Fibroblast of mammary gland (primary cell): ENCODE data around the gene MYRIP.

ENCODE experiments used
- DNase-seq: peaks from one replicate; pipeline ENCODE4 v3.0.0-alpha.2; 2010; ENCODE audit warnings: low read depth
- H3K4me3 ChIP-seq: 2 replicates; pipeline ENCODE4 v1.5.1; 2011; ENCODE audit warnings: low read depth, mild to moderate bottlenecking, low read length, moderate library complexity; ENCODE audit not compliant: control insufficient read depth
- TF ChIP-seq, protein P1 (sequence below): conservative IDR thresholded peaks from 2 replicates; pipeline ENCODE4 v1.5.1; 2011; ENCODE audit warnings: low read depth, low read length, inconsistent platforms; ENCODE audit not compliant: control insufficient read depth, insufficient read depth

The MYRIP gene

DNA sequence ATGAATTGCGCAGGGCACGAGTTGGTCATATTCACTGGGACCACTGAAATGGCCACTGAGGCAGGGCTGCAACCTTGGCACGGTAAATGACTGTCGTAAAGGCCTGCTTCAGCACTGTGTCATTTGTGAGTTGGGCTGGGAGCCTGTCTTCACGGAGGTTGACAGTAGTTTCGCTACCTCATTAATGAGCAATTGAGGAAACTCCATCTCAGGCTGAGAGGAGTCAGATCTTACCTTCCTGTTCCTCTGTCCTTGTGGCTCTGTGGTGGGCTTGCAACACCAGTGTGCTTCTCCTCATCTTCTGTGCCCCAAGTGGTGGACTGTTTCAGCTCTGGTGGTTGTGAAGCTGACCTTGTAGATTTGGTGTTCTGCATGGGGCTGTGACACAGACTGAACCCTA lies 420.0 kb downstream of the MYRIP start:
- TF ChIP-seq, protein P1, sequence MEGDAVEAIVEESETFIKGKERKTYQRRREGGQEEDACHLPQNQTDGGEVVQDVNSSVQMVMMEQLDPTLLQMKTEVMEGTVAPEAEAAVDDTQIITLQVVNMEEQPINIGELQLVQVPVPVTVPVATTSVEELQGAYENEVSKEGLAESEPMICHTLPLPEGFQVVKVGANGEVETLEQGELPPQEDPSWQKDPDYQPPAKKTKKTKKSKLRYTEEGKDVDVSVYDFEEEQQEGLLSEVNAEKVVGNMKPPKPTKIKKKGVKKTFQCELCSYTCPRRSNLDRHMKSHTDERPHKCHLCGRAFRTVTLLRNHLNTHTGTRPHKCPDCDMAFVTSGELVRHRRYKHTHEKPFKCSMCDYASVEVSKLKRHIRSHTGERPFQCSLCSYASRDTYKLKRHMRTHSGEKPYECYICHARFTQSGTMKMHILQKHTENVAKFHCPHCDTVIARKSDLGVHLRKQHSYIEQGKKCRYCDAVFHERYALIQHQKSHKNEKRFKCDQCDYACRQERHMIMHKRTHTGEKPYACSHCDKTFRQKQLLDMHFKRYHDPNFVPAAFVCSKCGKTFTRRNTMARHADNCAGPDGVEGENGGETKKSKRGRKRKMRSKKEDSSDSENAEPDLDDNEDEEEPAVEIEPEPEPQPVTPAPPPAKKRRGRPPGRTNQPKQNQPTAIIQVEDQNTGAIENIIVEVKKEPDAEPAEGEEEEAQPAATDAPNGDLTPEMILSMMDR: no peak
- H3K4me3 ChIP-seq: no peak overlapping the region
- DNase-seq: no peak

DNA sequence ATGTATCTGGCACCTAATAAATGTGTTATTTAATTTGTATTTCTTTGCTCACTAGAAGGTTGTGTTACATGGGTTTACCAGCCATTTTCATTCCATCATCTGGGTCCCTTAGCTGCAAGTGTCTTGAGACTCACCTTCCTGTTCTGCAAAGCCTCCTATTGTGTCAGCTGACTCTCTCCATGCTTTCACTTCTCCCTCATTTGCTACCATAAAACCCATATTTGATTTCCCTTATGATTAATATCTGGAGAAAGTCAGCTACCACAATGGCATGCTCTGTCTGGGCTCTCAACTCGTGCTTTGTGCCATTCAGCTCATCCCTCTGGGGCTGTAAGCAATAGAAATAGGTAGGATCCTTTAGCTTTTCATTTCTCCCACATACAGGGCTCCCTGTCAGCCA lies 420.6 kb downstream of the MYRIP start:
- DNase-seq: no peak
- no peak overlapping the region for H3K4me3 ChIP-seq
- TF ChIP-seq, protein P1: no peak

DNA sequence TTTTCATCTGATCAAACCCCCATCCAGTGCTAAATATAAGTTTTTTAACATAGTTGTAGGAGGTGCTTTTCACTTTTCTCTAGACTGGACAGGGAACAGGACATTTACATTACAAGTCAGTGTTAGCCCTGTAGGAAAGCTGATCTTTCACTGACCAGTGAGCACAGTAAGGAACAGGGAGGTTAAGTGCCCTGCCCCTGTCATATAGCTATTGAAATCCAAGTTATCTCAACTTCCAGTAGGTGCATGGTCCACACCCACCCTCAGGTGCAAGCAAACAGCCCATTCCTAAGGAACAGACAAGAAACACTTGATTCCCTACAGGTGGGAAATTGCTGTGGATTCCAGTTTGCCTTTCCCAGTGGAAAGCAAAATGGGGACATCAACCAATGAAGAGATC lies 421.0 kb downstream of the MYRIP start:
- H3K4me3 ChIP-seq: no peak overlapping the region
- DNase-seq: no peak
- TF ChIP-seq, protein P1: no peak

DNA sequence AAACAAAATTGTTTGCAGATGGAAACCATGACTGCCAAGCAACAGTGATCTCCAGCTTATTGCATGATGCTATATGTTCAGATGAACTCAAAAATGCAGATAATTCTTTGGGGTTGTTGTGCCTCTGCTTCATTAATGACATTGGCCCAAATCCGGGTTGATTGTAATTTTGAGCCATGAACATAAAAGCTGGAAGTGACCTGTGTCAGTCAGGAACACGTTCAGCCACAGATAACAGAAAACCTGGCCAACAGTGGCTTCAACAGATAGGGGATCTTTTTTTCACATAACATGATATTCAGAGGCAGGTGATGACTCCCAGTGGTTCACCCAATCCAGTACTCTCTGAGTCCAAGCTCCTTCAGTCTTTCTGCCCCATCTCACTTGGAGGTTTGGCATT lies 423.2 kb downstream of the MYRIP start:
- H3K4me3 ChIP-seq: no peak overlapping the region
- no peak for DNase-seq
- TF ChIP-seq, protein P1: no peak

DNA sequence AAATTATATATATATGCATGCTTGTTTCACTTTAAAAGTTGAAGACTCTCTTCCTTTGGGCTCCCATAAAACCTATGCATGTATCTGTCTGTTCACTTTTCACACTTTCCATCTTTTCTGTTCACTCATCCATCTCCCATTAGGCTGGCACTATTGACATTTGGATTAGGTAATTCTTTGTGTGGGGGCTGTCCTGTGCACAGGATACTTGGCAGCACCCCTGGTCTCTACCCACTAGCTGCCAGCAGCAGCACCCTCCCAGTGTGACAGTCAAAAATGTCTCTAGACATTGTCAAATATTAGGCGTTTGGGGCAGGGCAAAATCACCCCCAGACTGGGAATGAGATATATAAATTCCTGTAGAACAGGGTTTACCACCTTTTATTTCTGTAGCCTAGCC lies 427.8 kb downstream of the MYRIP start:
- no peak for DNase-seq
- TF ChIP-seq, protein P1: no peak
- H3K4me3 ChIP-seq: no peak overlapping the region

DNA sequence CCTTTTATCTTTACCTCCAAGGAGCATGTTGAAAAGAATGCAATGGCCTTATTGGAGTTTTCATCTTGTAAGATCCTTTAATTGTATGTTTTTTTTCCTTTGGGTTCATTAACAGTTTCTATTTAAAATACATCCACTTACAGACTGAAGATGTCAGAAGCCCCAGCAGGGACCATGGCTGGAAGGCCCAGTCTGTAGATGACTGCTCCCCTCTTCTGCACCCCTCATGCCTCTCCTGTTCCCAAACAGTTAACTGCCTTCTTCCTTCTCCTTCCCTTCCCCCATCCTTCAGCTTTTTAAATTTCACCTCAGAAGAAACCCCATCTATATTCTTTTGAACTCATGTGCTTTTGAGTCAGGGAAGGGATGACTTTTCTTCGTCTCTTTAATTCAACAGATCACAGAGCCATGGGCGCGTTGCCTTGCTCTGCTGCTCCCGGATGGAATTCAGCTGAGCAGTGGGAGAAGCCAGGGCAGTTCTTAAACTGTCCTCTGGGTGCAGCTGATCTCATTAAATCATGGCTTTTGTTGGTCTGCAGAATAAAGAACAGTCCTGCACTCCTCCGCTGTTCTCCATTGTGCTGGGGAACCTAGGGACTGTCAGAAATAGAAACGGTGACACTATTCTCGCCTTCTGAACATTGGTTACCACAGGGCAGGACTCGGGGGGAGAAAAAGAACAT lies 428.6 kb downstream of the MYRIP start:
- peak; percentile 30 for DNase-seq
- no peak overlapping the region for H3K4me3 ChIP-seq
- TF ChIP-seq, protein P1: peak; percentile 32

DNA sequence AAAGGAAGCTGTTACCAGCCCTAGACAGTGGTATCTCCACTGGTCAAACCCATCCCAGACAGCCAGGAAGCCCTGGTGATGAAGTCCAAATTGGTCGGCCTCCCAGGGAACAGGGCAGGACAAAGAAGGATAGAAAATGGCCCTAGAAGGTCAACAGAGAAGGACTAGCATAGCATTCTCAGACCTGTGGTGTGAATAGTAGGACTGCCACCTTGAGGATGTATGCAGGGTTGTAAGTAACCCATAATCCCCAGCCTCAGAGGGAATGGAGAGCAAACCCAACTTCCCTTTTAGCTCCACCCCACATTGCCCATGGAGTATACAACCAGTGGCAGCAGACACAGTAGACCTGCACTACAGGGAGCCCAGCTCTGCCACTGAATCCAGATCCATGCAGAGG lies 431.5 kb downstream of the MYRIP start:
- TF ChIP-seq, protein P1: no peak
- H3K4me3 ChIP-seq: no peak overlapping the region
- no peak for DNase-seq
